ENCODE measurements around the gene PIAS4. TPM values are rescaled to one million over a fixed set of nuclear protein-coding genes. Genes with fewer than 3 reads are reported as not detected.
A peak's percentile ranks its signal among the peaks of the same experiment; 100 is the strongest.
"Not testable (repeated sequence)": the region's sequence is repeated elsewhere in the genome, so short reads cannot be mapped to it uniquely, and the experiment has no call there.

Gene PIAS4
- total and polyA plus RNA-seq, 2 donors (not counting 3 experiments of a cell fraction or from before 2014, with no cell fraction given), result 26.2 to 46.2 TPM

DNA sequence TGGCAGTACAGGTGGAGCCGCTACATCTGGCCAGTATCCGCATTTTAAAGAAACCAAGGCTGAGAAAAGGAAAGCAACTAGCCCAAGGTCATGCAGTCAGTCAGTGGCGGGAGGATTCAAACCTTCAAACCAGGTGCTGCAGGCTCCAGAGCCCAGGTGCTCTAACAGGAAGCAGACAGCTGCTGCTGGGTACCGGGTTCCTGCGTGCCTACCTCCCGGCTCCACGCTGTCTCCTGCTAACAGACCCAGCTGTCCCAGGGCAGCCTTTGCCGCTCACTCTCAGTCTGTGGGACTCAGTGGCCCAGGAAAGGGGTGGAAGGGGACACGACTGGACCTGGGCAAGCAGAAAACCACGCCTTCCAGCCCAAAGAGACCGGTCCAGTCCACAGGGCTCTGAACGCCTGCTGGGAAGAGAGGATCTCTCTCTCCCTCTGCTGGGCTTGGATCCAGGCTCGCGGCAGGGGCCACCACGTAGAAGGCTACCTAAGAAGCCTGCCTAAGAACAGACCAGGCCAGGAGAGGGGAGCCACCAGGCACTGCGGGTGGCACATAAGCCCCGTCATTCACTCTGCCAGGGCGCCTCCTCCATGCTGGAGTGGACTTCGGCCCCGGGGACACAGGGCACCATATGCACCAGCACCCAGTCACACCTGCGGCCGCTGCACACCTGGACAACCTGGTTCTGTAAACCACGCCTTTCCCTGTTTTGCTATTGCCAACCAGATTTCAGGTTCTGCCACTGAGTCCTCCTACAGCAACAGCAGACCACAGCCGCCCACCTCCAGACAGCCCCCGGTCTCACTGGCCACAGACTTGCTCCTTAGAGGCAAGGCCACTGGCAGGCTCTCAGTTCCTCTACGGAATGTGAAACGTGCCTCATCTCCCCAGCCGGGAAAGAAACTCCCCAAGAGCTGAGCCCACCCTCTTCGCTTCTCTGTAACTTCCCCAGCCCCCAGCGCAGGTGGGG is 41.2 kb upstream of the PIAS4 start:
- H3K4me2 ChIP-seq (ENCODE audit: insufficient read depth, low read length), result no peak overlapping the region
- peaks cover 16 to 43% of the 10 kb centered on the region in 2 experiments for H3K36me3 ChIP-seq (ENCODE audit: control insufficient read depth in 2 of 2, extremely low read depth in 1 of 2, insufficient read depth in 2 of 2, low read length in 2 of 2)
- no peak for DNase-seq (ENCODE audit: low read depth, low spot score)
- no peaks in the 10 kb centered on the region for H3K9me1 ChIP-seq (replicated peaks; ENCODE audit: control insufficient read depth, extremely low read depth, insufficient read depth, low read length)
- no peak overlapping the region for H2AFZ ChIP-seq (ENCODE audit: low read depth, low read length)
- dilution Hi-C loops (cut with MboI; ENCODE audit: extremely low pct_ligation_motif_present, low sequenced_read_pairs), result no loop called here
- H3K9me3 ChIP-seq (replicated peaks; ENCODE audit: control insufficient read depth, insufficient read depth, low read length), result no peaks in the 10 kb centered on the region
- ChIA-PET POLR2A (no interaction called here), CTCF (no interaction called here)
- FAIRE-seq, result no peak
- H4K20me1 ChIP-seq (replicated peaks; ENCODE audit: control insufficient read depth, extremely low read depth, insufficient read depth, low read length), result no peaks in the 10 kb centered on the region
- intact Hi-C loops (cut with micrococcal nuclease), result loop anchor here (5.0 kb wide), 1 partner anchor 101 kb away; the partner anchor contains the start of gene ZBTB7A
- H3K27me3 ChIP-seq (ENCODE audit: control insufficient read depth in 2 of 2, insufficient read depth in 2 of 2, low read length in 2 of 2), result no peaks in the 10 kb centered on the region
- H3K79me2 ChIP-seq (ENCODE audit: control insufficient read depth, insufficient read depth, low read length), result peaks cover 48% of the 10 kb centered on the region
- no peak for TF ChIP-seq POLR2AphosphoS5 (IDR thresholded peaks at IDR 0.05; ENCODE audit: insufficient read depth, low read depth, low read length)
- TF ChIP-seq, protein P1, sequence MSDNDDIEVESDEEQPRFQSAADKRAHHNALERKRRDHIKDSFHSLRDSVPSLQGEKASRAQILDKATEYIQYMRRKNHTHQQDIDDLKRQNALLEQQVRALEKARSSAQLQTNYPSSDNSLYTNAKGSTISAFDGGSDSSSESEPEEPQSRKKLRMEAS (IDR thresholded peaks at IDR 0.05; ENCODE audit: insufficient read depth, insufficient read length), result no peak
- TF ChIP-seq, protein P2, sequence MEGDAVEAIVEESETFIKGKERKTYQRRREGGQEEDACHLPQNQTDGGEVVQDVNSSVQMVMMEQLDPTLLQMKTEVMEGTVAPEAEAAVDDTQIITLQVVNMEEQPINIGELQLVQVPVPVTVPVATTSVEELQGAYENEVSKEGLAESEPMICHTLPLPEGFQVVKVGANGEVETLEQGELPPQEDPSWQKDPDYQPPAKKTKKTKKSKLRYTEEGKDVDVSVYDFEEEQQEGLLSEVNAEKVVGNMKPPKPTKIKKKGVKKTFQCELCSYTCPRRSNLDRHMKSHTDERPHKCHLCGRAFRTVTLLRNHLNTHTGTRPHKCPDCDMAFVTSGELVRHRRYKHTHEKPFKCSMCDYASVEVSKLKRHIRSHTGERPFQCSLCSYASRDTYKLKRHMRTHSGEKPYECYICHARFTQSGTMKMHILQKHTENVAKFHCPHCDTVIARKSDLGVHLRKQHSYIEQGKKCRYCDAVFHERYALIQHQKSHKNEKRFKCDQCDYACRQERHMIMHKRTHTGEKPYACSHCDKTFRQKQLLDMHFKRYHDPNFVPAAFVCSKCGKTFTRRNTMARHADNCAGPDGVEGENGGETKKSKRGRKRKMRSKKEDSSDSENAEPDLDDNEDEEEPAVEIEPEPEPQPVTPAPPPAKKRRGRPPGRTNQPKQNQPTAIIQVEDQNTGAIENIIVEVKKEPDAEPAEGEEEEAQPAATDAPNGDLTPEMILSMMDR (IDR thresholded peaks at IDR 0.05; ENCODE audit: extremely low read depth in 1 of 2, insufficient read depth in 1 of 2, low read depth in 1 of 2, low read length in 2 of 2), result no peak
- TF ChIP-seq FOS (IDR thresholded peaks at IDR 0.05; ENCODE audit: borderline replicate concordance, insufficient read depth, low read length), result no peak
- TF ChIP-seq MYC (IDR thresholded peaks at IDR 0.05; ENCODE audit: low read depth, low read length), result no peak
- TF ChIP-seq JUN (IDR thresholded peaks at IDR 0.05; ENCODE audit: borderline replicate concordance, insufficient read depth, insufficient read length, low read depth), result no peak
- no peak for TF ChIP-seq POLR2A (IDR thresholded peaks at IDR 0.05; ENCODE audit: low read depth, low read length)
- no peak overlapping the region for H3K9ac ChIP-seq (replicated peaks; ENCODE audit: extremely low read depth, insufficient read depth, low read length)
- no TSS peak for BruUV-seq (replicated peaks)
- no peak overlapping the region for H3K4me3 ChIP-seq (replicated peaks in 1 of 3; ENCODE audit: insufficient read depth in 1 of 3, low read depth in 1 of 3, low read length in 3 of 3)
- no peak overlapping the region for H3K27ac ChIP-seq (ENCODE audit: insufficient read depth, low read depth, low read length)
- H3K4me1 ChIP-seq (ENCODE audit: control insufficient read depth, extremely low read depth, insufficient read depth, low read length), result peaks cover 23% of the 10 kb centered on the region

DNA sequence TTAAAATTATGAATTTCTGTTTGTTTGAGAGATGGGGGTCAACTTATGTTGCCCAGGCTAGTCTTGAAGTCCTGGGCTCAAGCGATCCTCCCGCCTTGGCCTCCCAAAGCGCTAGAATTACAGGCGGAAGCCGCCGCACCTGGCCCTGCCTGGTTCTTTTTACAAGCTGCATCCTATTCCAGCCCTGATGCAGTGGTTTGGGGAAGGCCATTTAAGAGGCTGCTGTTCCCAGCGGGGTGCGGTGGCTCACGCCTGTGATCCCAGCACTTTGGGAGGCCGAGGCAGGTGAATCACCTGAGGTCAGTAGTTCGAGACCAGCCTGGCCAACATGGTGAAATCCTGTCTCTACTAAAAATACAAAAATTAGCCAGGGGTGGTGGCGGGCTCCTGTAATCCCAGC is 39.6 kb upstream of the PIAS4 start:
- intact Hi-C loops (cut with micrococcal nuclease), result loop anchor here (2.0 to 5.0 kb wide), 2 partner anchors 99 to 205 kb away; partner anchors contain the start of genes MRPL54 and ZBTB7A
- FAIRE-seq, result not testable (repeated sequence)
- H3K36me3 ChIP-seq (ENCODE audit: control insufficient read depth in 2 of 2, extremely low read depth in 1 of 2, insufficient read depth in 2 of 2, low read length in 2 of 2), result peaks cover 13 to 36% of the 10 kb centered on the region in 2 experiments

More for the DNA sequence above, 39.6 kb upstream of the PIAS4 start:
- dilution Hi-C loops (cut with MboI; ENCODE audit: extremely low pct_ligation_motif_present, low sequenced_read_pairs); H3K9me3 ChIP-seq (replicated peaks; ENCODE audit: control insufficient read depth, insufficient read depth, low read length); H3K27me3 ChIP-seq (ENCODE audit: control insufficient read depth in 2 of 2, insufficient read depth in 2 of 2, low read length in 2 of 2); H3K4me3 ChIP-seq (replicated peaks in 1 of 3; ENCODE audit: insufficient read depth in 1 of 3, low read depth in 1 of 3, low read length in 3 of 3); H3K9me1 ChIP-seq (replicated peaks; ENCODE audit: control insufficient read depth, extremely low read depth, insufficient read depth, low read length); H2AFZ ChIP-seq (ENCODE audit: low read depth, low read length); H4K20me1 ChIP-seq (replicated peaks; ENCODE audit: control insufficient read depth, extremely low read depth, insufficient read depth, low read length); BruUV-seq (replicated peaks); DNase-seq (ENCODE audit: low read depth, low spot score): not testable (repeated sequence)
- H3K4me2 ChIP-seq (ENCODE audit: insufficient read depth, low read length), result peak overlapping the region; percentile 64
- CTCF ChIA-PET, result interaction anchor here (1.4 to 2.2 kb wide), 4 partner anchors 9 to 115 kb away, joined by 3 to 34 read pairs (median 5); partner anchors contain the start of gene EEF2
- H3K9ac ChIP-seq (replicated peaks; ENCODE audit: extremely low read depth, insufficient read depth, low read length), result peak overlapping the region; percentile 71
- POLR2A ChIA-PET, result interaction anchor here (1.0 to 4.9 kb wide), 3 partner anchors 11 to 20 kb away, joined by 11 to 82 read pairs (median 29); partner anchors contain the start of gene EEF2
- H3K27ac ChIP-seq (ENCODE audit: insufficient read depth, low read depth, low read length), result peak overlapping the region; percentile 84
- peaks cover 48% of the 10 kb centered on the region for H3K79me2 ChIP-seq (ENCODE audit: control insufficient read depth, insufficient read depth, low read length)
- H3K4me1 ChIP-seq (ENCODE audit: control insufficient read depth, extremely low read depth, insufficient read depth, low read length), result peaks cover 23% of the 10 kb centered on the region
